Stimulated activated CD4-positive, alpha-beta T cell treated with anti-CD3 and anti-CD28 coated beads, Interleukin-12 subunit alpha, Interleukin-12 subunit beta, amount 100 ng/mL, for 4 hours (primary cell): Measurements from ENCODE around the gene LGALS4.
"Not testable (repeated sequence)": the region's sequence is repeated elsewhere in the genome, so short reads cannot be mapped to it uniquely, and the experiment has no call there.

Experiments used
- DNase-seq: peaks from one replicate; pipeline ENCODE4 v3.0.0-alpha.2; 2020

LGALS4 gene

DNA sequence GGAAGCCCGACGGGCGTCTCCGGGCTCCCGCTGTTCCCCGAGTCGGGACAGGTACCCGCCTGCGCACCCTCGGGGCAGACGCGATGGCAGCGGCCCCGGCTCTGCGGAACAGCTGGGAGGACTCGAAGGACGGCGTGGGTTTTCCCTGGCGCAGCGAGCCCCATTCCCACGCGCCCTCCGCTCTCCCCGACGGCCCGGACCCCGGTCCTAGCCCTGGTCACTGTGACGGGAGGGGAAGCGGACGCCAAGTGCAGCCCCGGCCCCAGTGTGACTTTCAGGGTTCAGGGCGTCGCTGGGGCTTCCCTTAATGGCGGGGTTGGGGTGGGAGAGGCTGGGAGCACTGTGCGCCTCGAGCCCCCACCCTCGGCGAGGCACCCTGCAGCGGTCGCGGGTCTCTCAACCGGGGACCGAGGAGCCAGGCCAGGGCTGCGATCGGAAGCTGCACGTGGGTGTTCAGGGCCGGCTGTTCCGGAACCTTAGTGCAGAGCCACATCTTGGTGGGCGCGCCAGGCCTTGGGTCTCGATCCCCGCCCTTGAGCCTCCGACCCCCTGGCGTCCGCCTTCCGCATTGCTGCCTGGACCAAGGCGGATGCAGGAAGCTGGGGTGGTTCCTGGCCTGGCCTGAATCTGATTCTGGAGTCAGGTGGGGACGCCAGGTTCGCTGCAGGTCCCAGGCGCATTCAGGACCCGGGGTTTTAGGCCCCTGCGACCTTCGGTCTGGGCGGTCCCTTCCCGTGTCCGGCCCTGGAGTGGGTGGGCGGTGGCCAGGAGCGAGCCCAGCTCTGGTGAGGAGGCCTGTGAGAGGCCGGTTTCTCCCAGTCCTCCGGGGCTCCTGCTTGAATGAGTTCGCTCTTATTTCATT, 20.3 kb downstream of the LGALS4 start:
- peak; percentile 46 for DNase-seq

GRCh38 chr19:38791451-38792064, 21.2 kb downstream of the LGALS4 start:
- DNase-seq = not testable (repeated sequence)

DNA sequence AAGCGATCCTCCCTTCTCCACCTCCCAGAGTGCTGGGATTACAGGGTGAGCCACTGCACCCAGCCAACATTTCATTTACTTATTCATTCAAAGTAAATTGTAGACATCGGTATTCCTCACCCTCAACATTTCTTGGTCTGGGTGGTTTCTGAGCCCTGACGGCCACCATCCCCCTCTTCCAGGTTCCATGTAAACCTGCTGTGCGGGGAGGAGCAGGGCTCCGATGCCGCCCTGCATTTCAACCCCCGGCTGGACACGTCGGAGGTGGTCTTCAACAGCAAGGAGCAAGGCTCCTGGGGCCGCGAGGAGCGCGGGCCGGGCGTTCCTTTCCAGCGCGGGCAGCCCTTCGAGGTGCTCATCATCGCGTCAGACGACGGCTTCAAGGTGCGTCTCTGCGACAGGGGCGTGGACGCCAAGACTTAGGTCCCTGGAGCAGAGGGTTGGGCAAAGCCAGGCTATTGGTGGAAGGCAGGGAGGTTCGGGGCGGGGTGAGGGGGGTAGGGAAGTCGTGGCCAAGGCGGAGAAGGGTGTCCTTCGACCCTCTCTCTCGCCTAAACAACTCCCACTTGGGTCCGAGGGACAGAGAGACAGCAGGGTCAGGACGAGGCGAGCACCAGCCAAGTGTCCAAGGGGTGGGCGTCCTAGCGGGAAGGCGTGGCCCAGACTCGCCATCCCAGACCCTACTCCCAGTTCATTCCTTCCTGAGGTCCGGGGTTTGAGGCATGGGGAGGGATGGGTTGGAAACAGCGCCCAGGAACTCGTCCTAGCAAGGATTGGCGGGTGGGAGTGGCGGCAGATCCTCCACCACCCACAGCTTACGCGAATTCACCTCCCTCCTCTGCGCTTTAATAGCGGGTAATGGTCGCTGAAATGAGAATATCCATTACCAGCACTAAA, 22.0 kb downstream of the LGALS4 start:
- DNase-seq = not testable (repeated sequence)

DNA sequence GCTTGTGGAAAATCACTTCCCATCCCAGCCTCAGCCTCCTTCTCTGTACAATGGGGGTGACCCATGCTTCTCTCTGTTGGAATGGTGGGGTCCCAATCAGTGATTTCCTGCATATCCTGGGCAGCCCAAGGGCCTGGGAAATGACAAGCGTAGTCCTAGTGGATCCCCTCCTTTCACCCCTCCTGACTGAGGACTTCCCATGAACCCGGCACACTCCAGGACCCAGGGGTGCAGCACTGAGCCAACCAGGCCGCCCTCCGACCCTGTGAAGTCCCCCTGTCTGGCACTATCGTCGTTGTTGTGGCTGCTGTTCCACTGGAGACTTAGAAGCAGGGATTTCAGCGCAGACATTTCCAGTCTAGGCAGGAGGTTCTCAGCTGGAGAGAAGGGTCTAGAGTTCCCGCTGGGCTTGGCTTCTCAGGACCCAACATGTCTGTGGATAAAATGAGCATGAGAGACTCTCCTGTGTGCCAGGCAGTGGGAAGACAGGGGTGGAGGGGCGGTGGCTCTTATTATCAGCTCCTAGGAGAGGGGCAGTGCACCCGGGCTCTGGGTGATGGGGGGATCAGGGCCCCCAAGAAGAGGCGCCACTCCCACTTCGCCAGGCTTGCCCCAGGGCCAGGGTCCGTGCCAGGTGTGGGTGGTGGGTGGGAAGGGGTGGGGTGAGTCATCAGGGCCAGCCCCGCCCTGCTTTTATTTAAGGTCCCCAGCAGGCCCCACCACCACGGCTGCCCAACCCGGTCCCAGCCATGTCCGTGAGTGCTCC, 24.1 kb downstream of the LGALS4 start, which contains the start of gene LGALS7B:
LGALS7B (plus strand) TSS at position 723 of the 766 bp plus-strand sequence; CDS start at position 750, 27 bp downstream.
- DNase-seq = no peak

GRCh38 chr19:38786572-38787265, 26.0 kb downstream of the LGALS4 start:
- no peak for DNase-seq

GRCh38 chr19:38786061-38786460, 26.7 kb downstream of the LGALS4 start:
- DNase-seq = not testable (repeated sequence)

GRCh38 chr19:38785187-38785699, 27.5 kb downstream of the LGALS4 start:
- DNase-seq = no peak

- no peak for DNase-seq
Observed at GRCh38 chr19:38784224-38784623, 28.5 kb downstream of the LGALS4 start.

GRCh38 chr19:38782212-38782611, 30.5 kb downstream of the LGALS4 start:
- DNase-seq = not testable (repeated sequence)

DNA sequence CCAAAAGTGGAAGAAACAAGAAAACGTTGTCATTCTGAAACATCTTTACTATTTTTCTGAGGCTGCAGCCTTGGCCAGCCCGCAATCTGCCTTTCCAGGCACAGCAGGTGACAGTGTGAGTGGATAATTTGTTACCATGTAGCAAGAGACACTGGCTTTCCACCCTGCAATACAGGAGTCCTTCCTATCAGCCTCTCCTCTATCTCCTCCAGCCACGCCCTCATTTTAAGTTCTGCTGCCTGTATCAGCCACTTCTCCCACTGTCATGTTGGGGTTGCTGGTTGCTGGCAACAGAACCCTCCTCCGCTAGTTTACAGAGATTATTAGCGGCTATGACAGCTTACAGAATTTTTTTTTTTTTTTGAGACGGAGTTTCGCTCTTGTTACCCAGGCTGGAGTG, 31.7 kb downstream of the LGALS4 start:
- DNase-seq = no peak

DNA sequence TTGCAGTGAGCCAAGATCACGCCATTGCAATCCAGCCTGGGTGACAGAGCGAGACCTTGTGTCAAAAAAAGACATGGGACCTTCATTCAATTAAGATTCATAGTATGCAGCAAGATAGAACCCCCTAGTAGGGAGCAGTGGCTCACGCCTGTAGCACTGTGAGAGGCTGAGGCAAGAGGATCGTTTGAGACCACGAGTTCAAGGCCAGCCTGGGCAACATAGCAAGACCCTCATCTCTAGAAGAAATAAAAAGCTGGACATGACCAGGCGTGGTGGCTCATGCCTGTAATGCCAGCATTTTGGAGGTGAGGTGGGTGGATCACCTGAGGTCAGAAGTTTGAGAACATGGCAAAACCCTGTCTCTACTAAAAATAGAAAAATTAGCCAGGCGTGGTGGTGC, 32.3 kb downstream of the LGALS4 start:
- DNase-seq = no peak

GRCh38 chr19:38778733-38779132, 34.0 kb downstream of the LGALS4 start:
- DNase-seq = no peak

GRCh38 chr19:38774181-38774950, 38.4 kb downstream of the LGALS4 start:
- DNase-seq = no peak

DNA sequence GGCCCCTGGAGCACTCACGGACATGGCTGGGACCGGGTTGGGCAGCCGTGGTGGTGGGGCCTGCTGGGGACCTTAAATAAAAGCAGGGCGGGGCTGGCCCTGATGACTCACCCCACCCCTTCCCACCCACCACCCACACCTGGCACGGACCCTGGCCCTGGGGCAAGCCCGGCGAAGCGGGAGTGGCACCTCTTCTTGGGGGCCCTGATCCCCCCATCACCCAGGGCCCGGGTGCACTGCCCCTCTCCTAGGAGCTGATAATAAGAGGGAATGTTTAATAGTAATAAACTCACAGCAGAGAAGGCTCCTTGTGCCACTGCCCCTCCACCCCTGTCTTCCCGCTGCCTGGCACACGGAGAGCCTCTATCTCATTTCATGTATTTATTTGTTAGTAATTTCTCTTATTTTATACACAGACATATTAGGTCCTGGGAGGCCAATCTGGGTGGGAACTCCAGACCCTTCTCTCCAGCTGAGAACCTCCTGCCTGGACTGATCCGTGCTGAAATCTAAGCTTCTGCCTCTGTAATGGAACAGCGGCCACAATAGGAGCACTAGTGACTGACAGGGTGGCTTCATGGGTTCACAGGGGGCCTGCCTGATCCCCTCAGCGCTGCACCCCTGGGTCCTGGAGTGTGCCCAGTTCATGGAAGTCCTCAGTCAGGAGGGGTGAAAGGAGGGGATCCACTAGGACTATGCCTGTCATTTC, 39.1 kb downstream of the LGALS4 start, which contains the start of gene LGALS7:
LGALS7 (minus strand) TSS at position 49 of the 709 bp plus-strand sequence; CDS start at position 24, 25 bp downstream.
- DNase-seq = no peak

GRCh38 chr19:38771569-38771968, 41.2 kb downstream of the LGALS4 start:
- DNase-seq = not testable (repeated sequence)

DNA sequence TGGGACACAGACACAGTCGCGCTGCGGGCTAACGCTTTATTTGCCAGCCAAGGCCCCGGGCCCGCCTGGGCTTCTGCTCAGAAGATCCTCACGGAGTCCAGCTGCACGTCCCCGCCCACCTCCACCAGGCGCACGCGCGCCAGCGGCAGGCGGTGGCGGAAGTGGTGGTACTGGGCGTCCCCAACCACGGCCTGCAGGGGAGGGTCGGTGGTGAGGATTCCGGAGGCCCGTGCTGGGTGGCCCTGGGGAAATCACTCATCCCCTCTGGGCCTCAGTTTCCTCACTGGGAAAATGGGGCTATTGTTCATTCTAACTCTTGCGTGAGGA, 41.8 kb downstream of the LGALS4 start:
- DNase-seq = not testable (repeated sequence)

- DNase-seq = not testable (repeated sequence)
Observed at GRCh38 chr19:38770228-38770948, 42.4 kb downstream of the LGALS4 start.

DNA sequence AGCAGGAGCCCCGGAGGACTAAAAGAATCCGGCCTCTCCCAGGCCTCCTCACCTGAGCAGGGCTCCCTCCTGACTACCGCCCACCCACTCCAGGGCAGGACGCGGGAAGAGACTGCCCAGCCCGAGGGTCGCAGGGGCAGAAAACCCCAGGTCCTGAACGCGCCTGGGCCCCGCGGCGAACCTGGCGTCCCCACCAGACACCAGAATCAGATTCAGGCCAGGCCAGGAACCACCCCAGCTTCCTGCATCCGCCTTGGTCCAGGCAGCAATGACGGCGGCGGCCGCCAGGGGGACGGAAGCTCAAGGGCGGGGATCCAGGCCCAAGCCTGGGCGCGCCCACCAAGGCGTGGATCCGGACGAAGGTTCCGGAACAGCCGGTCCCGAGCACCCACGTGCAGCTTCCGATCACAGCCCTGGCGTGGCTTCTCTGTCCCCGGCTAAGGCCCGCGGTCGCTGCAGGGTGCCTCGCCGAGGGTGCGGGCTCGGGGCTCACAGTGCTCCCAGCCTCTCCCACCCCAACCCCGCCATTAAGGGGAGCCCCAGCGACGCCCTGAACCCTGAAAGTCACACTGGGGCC, 43.0 kb downstream of the LGALS4 start:
- DNase-seq = peak; percentile 86
